SJCRH30 (cell line): ENCODE data around the gene CHP1. TPM values are rescaled to one million over a fixed set of nuclear protein-coding genes. Genes with fewer than 3 reads are reported as not detected.
"Not testable (repeated sequence)": the region's sequence is repeated elsewhere in the genome, so short reads cannot be mapped to it uniquely, and the experiment has no call there.

Experiments
- DNase-seq, 2 experiments: peaks; one replicate each; pipeline ENCODE4 v3.0.0-alpha.2; 2015 to 2020
- H3K27ac ChIP-seq: fragments of 250-450 bp; sonication (Bioruptor Pico); 2 replicates; pipeline ENCODE4 v1.5.1; 2020; ENCODE audit warnings: mild to moderate bottlenecking, moderate library complexity
- H3K27me3 ChIP-seq: fragments of 250-450 bp; sonication (Bioruptor Pico); 2 replicates; pipeline ENCODE4 v1.5.1; 2020; ENCODE audit warnings: mild to moderate bottlenecking, moderate library complexity
- H3K36me3 ChIP-seq: fragments of 250-450 bp; sonication (Bioruptor Pico); 2 replicates; pipeline ENCODE4 v1.5.1; 2020; ENCODE audit warnings: mild to moderate bottlenecking, moderate library complexity
- H3K4me1 ChIP-seq: fragments of 250-450 bp; sonication (Bioruptor Pico); 2 replicates; pipeline ENCODE4 v1.5.1; 2020; ENCODE audit warnings: mild to moderate bottlenecking, moderate library complexity
- H3K4me3 ChIP-seq: fragments of 250-450 bp; sonication (Bioruptor Pico); 2 replicates; pipeline ENCODE4 v1.5.1; 2020; ENCODE audit warnings: mild to moderate bottlenecking, moderate library complexity
- H3K9me3 ChIP-seq: fragments of 250-450 bp; sonication (Bioruptor Pico); replicated peaks from 2 replicates; pipeline ENCODE4 v1.5.1; 2020; ENCODE audit warnings: mild to moderate bottlenecking, moderate library complexity
- total RNA-seq: library from RNA; depleted of rRNA; stranded (reverse); fragments of >200 nt; shearing (Covaris generic); gene quantifications from 2 replicates; pipeline ENCODE4 v1.2.3, GENCODE V29; 2014

CHP1 gene
- total RNA-seq, 1 experiment from 2014 or later, result 87.9 TPM

- H3K4me1 ChIP-seq, result peaks cover 16% of the 10 kb centered on the region
These were observed 38.8 kb downstream of the CHP1 start for GRCh38 chr15:41269887-41270286.

GRCh38 chr15:41276831-41277230 lies 45.8 kb downstream of the CHP1 start:
- no peaks in the 10 kb centered on the region for H3K36me3 ChIP-seq
- no peak overlapping the region for H3K4me3 ChIP-seq

More at GRCh38 chr15:41269887-41270286, 38.8 kb downstream of the CHP1 start:
- H3K36me3 ChIP-seq, result peaks cover 11% of the 10 kb centered on the region
- peak overlapping the region; percentile 69 for H3K27ac ChIP-seq
- DNase-seq, result peak; percentile 8 to 55
- no peaks in the 10 kb centered on the region for H3K27me3 ChIP-seq
- no peaks in the 10 kb centered on the region for H3K9me3 ChIP-seq
- no peak overlapping the region; the same call in 1 of the 2 replicates for H3K4me3 ChIP-seq

GRCh38 chr15:41278319-41278718 lies 47.3 kb downstream of the CHP1 start:
- Histone ChIP-seq H3K9me3 (no peaks in the 10 kb centered on the region), H3K4me1 (no peaks in the 10 kb centered on the region), H3K27ac (no peak overlapping the region), H3K4me3 (no peak overlapping the region), H3K27me3 (no peaks in the 10 kb centered on the region), H3K36me3 (no peaks in the 10 kb centered on the region)
- DNase-seq, result no peak

More at GRCh38 chr15:41276831-41277230, 45.8 kb downstream of the CHP1 start:
- Histone ChIP-seq H3K27me3 (no peaks in the 10 kb centered on the region), H3K4me1 (no peaks in the 10 kb centered on the region), H3K9me3 (no peaks in the 10 kb centered on the region), H3K27ac (no peak overlapping the region)
- no peak for DNase-seq

GRCh38 chr15:41279535-41280283 lies 48.6 kb downstream of the CHP1 start:
- no peaks in the 10 kb centered on the region for H3K36me3 ChIP-seq
- no peak overlapping the region for H3K4me3 ChIP-seq
- no peak for DNase-seq
- no peaks in the 10 kb centered on the region for H3K27me3 ChIP-seq
- no peaks in the 10 kb centered on the region for H3K4me1 ChIP-seq
- H3K27ac ChIP-seq, result no peak overlapping the region
- H3K9me3 ChIP-seq, result no peaks in the 10 kb centered on the region

- peaks cover 11% of the 10 kb centered on the region for H3K36me3 ChIP-seq
- no peak overlapping the region for H3K27ac ChIP-seq
- no peaks in the 10 kb centered on the region for H3K4me1 ChIP-seq
- H3K9me3 ChIP-seq, result no peaks in the 10 kb centered on the region
- no peak for DNase-seq
- H3K27me3 ChIP-seq, result no peaks in the 10 kb centered on the region
- H3K4me3 ChIP-seq, result no peak overlapping the region
These were observed 50.2 kb downstream of the CHP1 start for GRCh38 chr15:41281236-41281635.

GRCh38 chr15:41282436-41282835 lies 51.4 kb downstream of the CHP1 start:
- H3K36me3 ChIP-seq, result peaks cover 22% of the 10 kb centered on the region
- H3K4me3 ChIP-seq, H3K27me3 ChIP-seq, H3K4me1 ChIP-seq, H3K9me3 ChIP-seq, DNase-seq, H3K27ac ChIP-seq: not testable (repeated sequence)

- not testable (repeated sequence) for H3K4me1 ChIP-seq, H3K9me3 ChIP-seq, H3K27me3 ChIP-seq
- peaks cover 27% of the 10 kb centered on the region for H3K36me3 ChIP-seq
- H3K27ac ChIP-seq, result peak overlapping the region; percentile 78
- DNase-seq, result peak in 1 of 2 experiments; percentile 15
- peak overlapping the region; percentile 81 for H3K4me3 ChIP-seq
These were observed 52.0 kb downstream of the CHP1 start for GRCh38 chr15:41282980-41283652.

GRCh38 chr15:41283653-41284426 lies 52.8 kb downstream of the CHP1 start:
- no peaks in the 10 kb centered on the region for H3K9me3 ChIP-seq
- peak overlapping the region; percentile 78 for H3K27ac ChIP-seq
- H3K4me3 ChIP-seq, result peak overlapping the region; percentile 81
- peaks cover 35% of the 10 kb centered on the region for H3K36me3 ChIP-seq
- peak; percentile 99 for DNase-seq
- no peaks in the 10 kb centered on the region for H3K27me3 ChIP-seq
- no peaks in the 10 kb centered on the region for H3K4me1 ChIP-seq

- no peaks in the 10 kb centered on the region for H3K4me1 ChIP-seq
- DNase-seq, result peak; percentile 20 to 48
- H3K9me3 ChIP-seq, result no peaks in the 10 kb centered on the region
- peaks cover 40% of the 10 kb centered on the region for H3K36me3 ChIP-seq
- H3K4me3 ChIP-seq, result peak overlapping the region; percentile 81
- H3K27ac ChIP-seq, result peak overlapping the region; percentile 78
- no peaks in the 10 kb centered on the region for H3K27me3 ChIP-seq
These were observed 53.5 kb downstream of the CHP1 start for GRCh38 chr15:41284427-41285177.

GRCh38 chr15:41285285-41285684 lies 54.2 kb downstream of the CHP1 start:
- Histone ChIP-seq H3K9me3 (no peaks in the 10 kb centered on the region), H3K4me1 (no peaks in the 10 kb centered on the region), H3K27me3 (no peaks in the 10 kb centered on the region), H3K4me3 (peak overlapping the region; percentile 81), H3K27ac (no peak overlapping the region), H3K36me3 (peaks cover 45% of the 10 kb centered on the region)
- no peak for DNase-seq

GRCh38 chr15:41286665-41287333 lies 55.7 kb downstream of the CHP1 start:
- H3K4me3 ChIP-seq, result no peak overlapping the region
- DNase-seq, result no peak
- H3K36me3 ChIP-seq, result peaks cover 48% of the 10 kb centered on the region
- no peaks in the 10 kb centered on the region for H3K9me3 ChIP-seq
- H3K4me1 ChIP-seq, result no peaks in the 10 kb centered on the region
- H3K27me3 ChIP-seq, result no peaks in the 10 kb centered on the region
- H3K27ac ChIP-seq, result no peak overlapping the region

- Histone ChIP-seq H3K36me3 (peaks cover 48% of the 10 kb centered on the region), H3K27me3 (no peaks in the 10 kb centered on the region), H3K9me3 (no peaks in the 10 kb centered on the region), H3K4me1 (no peaks in the 10 kb centered on the region), H3K27ac (no peak overlapping the region), H3K4me3 (no peak overlapping the region)
- DNase-seq, result no peak
These were observed 57.4 kb downstream of the CHP1 start for GRCh38 chr15:41288464-41288863.

GRCh38 chr15:41289953-41290352 lies 58.9 kb downstream of the CHP1 start:
- Histone ChIP-seq H3K27me3 (no peaks in the 10 kb centered on the region), H3K4me1 (no peaks in the 10 kb centered on the region), H3K9me3 (no peaks in the 10 kb centered on the region), H3K36me3 (peaks cover 53% of the 10 kb centered on the region), H3K4me3 (no peak overlapping the region), H3K27ac (no peak overlapping the region)
- DNase-seq, result no peak

GRCh38 chr15:41291065-41291631 lies 60.1 kb downstream of the CHP1 start:
- Histone ChIP-seq H3K27me3 (no peaks in the 10 kb centered on the region), H3K9me3 (no peaks in the 10 kb centered on the region), H3K36me3 (peaks cover 43% of the 10 kb centered on the region), H3K4me1 (no peaks in the 10 kb centered on the region), H3K4me3 (no peak overlapping the region), H3K27ac (no peak overlapping the region)
- no peak for DNase-seq
